HG02571 (cell line): ENCODE results near the gene ANGPTL4.
A peak's percentile ranks its signal among the peaks of the same experiment; 100 is the strongest.
"Not testable (repeated sequence)": the region's sequence is repeated elsewhere in the genome, so short reads cannot be mapped to it uniquely, and the experiment has no call there.

Experiments used
- ATAC-seq: cut with Tn5 transposase; IDR thresholded peaks from one replicate; pipeline ENCODE4 v1.9.1; 2021; ENCODE audit warnings: mild to moderate bottlenecking, moderate library complexity; ENCODE audit not compliant: unreplicated experiment

ANGPTL4 gene

GRCh38 chr19:8363803-8364771 is at the start of gene ANGPTL4:
Gene ANGPTL4 (plus strand): TSS chr19:8364155. CDS start chr19:8364322, 167 bp downstream.
- no peak for ATAC-seq

- not testable (repeated sequence) for ATAC-seq
Measured at GRCh38 chr19:8314981-8315640, 48.8 kb upstream of the ANGPTL4 start.

- no peak for ATAC-seq
Measured at GRCh38 chr19:8316351-8317125, 47.4 kb upstream of the ANGPTL4 start.

GRCh38 chr19:8318835-8319234 is 45.1 kb upstream of the ANGPTL4 start:
- ATAC-seq: not testable (repeated sequence)

GRCh38 chr19:8319807-8320520 is 44.0 kb upstream of the ANGPTL4 start:
- ATAC-seq: no peak

- no peak for ATAC-seq
Measured at GRCh38 chr19:8320564-8321066, 43.3 kb upstream of the ANGPTL4 start.

GRCh38 chr19:8321067-8321985 is 42.6 kb upstream of the ANGPTL4 start, which contains the start of the genes NDUFA7 and RPS28:
Gene NDUFA7 (minus strand): TSS chr19:8321375. CDS start chr19:8321358, 17 bp downstream.
Gene RPS28 (plus strand): TSS chr19:8321496. CDS start chr19:8321531, 35 bp downstream.
- peak; percentile 86 for ATAC-seq

- ATAC-seq: no peak
Measured at GRCh38 chr19:8321986-8322637, 41.8 kb upstream of the ANGPTL4 start.

GRCh38 chr19:8322638-8322997 is 41.3 kb upstream of the ANGPTL4 start:
- ATAC-seq: no peak

- no peak for ATAC-seq
Measured at GRCh38 chr19:8323781-8324185, 40.2 kb upstream of the ANGPTL4 start.

GRCh38 chr19:8324186-8325050 is 39.5 kb upstream of the ANGPTL4 start:
- ATAC-seq: no peak

GRCh38 chr19:8325454-8325853 is 38.5 kb upstream of the ANGPTL4 start:
- no peak for ATAC-seq

- no peak for ATAC-seq
Measured at GRCh38 chr19:8329996-8330395, 34.0 kb upstream of the ANGPTL4 start.

GRCh38 chr19:8331263-8331845 is 32.6 kb upstream of the ANGPTL4 start:
- ATAC-seq: no peak

GRCh38 chr19:8332976-8333766 is 30.8 kb upstream of the ANGPTL4 start:
- ATAC-seq: no peak

- no peak for ATAC-seq
Measured at GRCh38 chr19:8333767-8334457, 30.0 kb upstream of the ANGPTL4 start.
